ENCODE data around the gene ARID5A.
"Not testable (repeated sequence)": the region's sequence is repeated elsewhere in the genome, so short reads cannot be mapped to it uniquely, and the experiment has no call there.

Gene ARID5A

GRCh38 chr2:96553176-96553956, 16.8 kb downstream of the ARID5A start:
- H3K4me1 ChIP-seq = peaks cover 71% of the 10 kb centered on the region
- peaks cover 42% of the 10 kb centered on the region for H3K36me3 ChIP-seq
- H3K4me3 ChIP-seq = peak overlapping the region; percentile 12
- H3K9ac ChIP-seq = 0 out of 2 replicates have a peak overlapping the region, but pooled peaks have one; percentile 15
- peak overlapping the region; percentile 12; the same call in 1 of the 2 replicates for H3K27ac ChIP-seq
- H3K27me3 ChIP-seq = no peaks in the 10 kb centered on the region
- no peaks in the 10 kb centered on the region for H3K9me3 ChIP-seq
- no peak for TF ChIP-seq Cebpa-rat (IDR thresholded peaks at IDR 0.05)
- peak overlapping the region; percentile 78 for H3K4me2 ChIP-seq
- H4K20me1 ChIP-seq = peaks cover 56% of the 10 kb centered on the region

- peak overlapping the region; percentile 78 for H3K4me2 ChIP-seq
- H3K9me3 ChIP-seq, H3K27me3 ChIP-seq, H3K9ac ChIP-seq, H3K27ac ChIP-seq, H3K4me3 ChIP-seq: not testable (repeated sequence)
- H3K4me1 ChIP-seq = peaks cover 71% of the 10 kb centered on the region
- peaks cover 51% of the 10 kb centered on the region for H4K20me1 ChIP-seq
- peaks cover 36% of the 10 kb centered on the region for H3K36me3 ChIP-seq
Measured at GRCh38 chr2:96553957-96554292, 17.4 kb downstream of the ARID5A start.

- H3K27ac ChIP-seq = peak overlapping the region; percentile 43; the same call in 1 of the 2 replicates
Measured at GRCh38 chr2:96554293-96555145, 18.0 kb downstream of the ARID5A start.

GRCh38 chr2:96555146-96555610, 18.6 kb downstream of the ARID5A start:
- Histone ChIP-seq H3K4me2 (peak overlapping the region; percentile 78), H3K27me3 (no peaks in the 10 kb centered on the region), H3K4me1 (peaks cover 68% of the 10 kb centered on the region), H3K4me3 (no peak overlapping the region), H3K36me3 (peaks cover 24% of the 10 kb centered on the region), H4K20me1 (peaks cover 38% of the 10 kb centered on the region), H3K9me3 (no peaks in the 10 kb centered on the region), H3K9ac (peak overlapping the region; percentile 51; the same call in 1 of the 2 replicates), H3K27ac (peak overlapping the region; percentile 43; the same call in 1 of the 2 replicates)
- no peak for TF ChIP-seq Cebpa-rat (IDR thresholded peaks at IDR 0.05)

More at GRCh38 chr2:96554293-96555145, 18.0 kb downstream of the ARID5A start:
- H3K27me3 ChIP-seq = no peaks in the 10 kb centered on the region
- H4K20me1 ChIP-seq = peaks cover 45% of the 10 kb centered on the region
- H3K9me3 ChIP-seq = no peaks in the 10 kb centered on the region
- H3K4me1 ChIP-seq = peaks cover 71% of the 10 kb centered on the region
- 0 out of 2 replicates have a peak overlapping the region, but pooled peaks have one; percentile 1 for H3K4me3 ChIP-seq
- H3K36me3 ChIP-seq = peaks cover 30% of the 10 kb centered on the region
- H3K9ac ChIP-seq = peak overlapping the region; percentile 51; the same call in 1 of the 2 replicates
- no peak for TF ChIP-seq Cebpa-rat (IDR thresholded peaks at IDR 0.05)
- H3K4me2 ChIP-seq = peak overlapping the region; percentile 78

DNA sequence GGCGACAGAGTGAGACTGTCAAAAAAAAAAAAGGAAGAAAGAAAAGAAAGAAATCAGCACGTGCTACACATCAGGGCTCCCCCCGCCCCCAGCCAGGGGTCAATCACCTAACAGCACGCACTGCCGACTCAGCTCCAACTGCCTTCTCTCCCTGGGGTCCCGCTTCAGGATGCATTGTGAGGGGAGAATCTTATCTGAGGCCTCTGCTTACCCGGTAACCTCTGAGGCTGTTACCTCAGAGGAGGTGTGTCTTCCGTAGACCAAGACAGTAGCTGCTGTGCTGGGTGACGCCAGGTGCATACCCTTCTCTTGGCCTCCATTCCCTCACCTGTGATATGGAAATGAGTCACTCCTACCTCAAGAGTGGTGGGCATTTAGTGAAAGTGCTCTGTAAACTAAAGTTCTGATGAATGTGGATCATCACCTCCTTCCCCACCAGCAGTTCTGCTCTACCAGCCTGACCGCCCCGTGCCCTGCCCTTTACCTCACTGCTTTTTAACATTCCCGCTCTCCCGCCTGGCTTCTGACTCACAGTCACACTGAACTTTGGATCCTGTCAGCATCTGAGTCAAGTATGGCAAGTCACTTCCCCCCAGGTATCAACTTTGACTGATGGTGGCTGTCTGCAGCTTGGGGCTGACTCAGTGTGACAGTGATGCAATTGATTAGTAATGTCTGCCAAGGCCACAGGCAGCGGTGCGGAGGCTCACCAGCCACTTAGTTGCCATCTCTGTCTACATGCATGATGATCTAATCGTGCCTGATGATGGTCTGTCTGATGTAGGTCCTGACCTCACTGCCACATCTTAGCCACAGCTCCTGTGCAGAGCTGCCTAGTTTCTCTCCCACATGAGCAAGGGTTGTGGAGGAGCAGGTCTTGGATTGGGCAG, 20.1 kb downstream of the ARID5A start:
- no peak for TF ChIP-seq Cebpa-rat (IDR thresholded peaks at IDR 0.05)
- Histone ChIP-seq H3K27ac (0 out of 2 replicates have a peak overlapping the region, but pooled peaks have one; percentile 20), H3K36me3 (peaks cover 9% of the 10 kb centered on the region), H3K9ac (no peak overlapping the region), H3K27me3 (no peaks in the 10 kb centered on the region), H3K4me2 (peak overlapping the region; percentile 78), H3K4me3 (no peak overlapping the region), H4K20me1 (peaks cover 23% of the 10 kb centered on the region), H3K4me1 (peaks cover 53% of the 10 kb centered on the region), H3K9me3 (no peaks in the 10 kb centered on the region)

DNA sequence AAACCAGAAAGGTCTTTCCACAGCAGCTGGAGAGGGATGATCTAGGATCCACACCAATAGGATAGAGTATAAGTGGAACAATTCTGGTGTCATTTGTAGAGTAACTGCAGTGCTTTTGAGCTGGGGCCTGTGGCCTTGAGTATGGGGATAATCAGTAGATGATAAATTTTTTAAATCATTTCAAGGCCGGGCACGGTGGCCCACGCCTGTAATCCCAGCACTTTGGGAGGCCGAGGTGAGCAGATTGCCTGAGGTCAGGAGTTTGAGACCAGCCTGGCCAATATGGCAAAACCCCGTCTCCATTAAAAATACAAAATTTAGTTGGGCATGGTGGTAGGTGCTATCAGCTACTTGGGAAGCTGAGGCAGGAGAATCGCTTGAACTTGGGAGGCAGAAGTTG, 20.9 kb downstream of the ARID5A start:
- H3K4me2 ChIP-seq = not testable (repeated sequence)
- peaks cover 16% of the 10 kb centered on the region for H4K20me1 ChIP-seq

DNA sequence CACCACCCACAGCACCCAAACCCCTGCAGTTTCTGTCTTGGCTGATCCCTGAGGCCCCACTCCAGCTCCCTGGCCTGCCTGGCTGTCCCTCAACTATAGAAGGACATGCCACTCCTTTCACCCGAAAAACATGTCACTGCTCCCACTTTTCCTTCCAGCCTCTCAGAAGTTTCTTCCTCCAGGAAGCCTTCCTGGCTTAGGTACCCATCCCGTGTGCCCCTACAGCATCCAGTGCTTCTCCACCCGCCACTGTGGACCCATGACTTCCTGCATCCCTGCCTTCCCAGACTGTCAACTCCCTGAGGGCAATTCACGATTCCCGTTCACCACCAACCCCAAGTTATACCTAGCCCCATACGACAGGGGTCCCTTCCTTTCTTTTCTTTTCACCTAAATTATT, 21.5 kb downstream of the ARID5A start:
- H3K9me3 ChIP-seq = no peaks in the 10 kb centered on the region
- no peaks in the 10 kb centered on the region for H3K36me3 ChIP-seq
- H4K20me1 ChIP-seq = peaks cover 9% of the 10 kb centered on the region
- H3K4me1 ChIP-seq = peaks cover 40% of the 10 kb centered on the region
- H3K27ac ChIP-seq = no peak overlapping the region
- no peak overlapping the region for H3K4me2 ChIP-seq
- no peaks in the 10 kb centered on the region for H3K27me3 ChIP-seq
- TF ChIP-seq Cebpa-rat (IDR thresholded peaks at IDR 0.05) = no peak
- H3K4me3 ChIP-seq = no peak overlapping the region
- H3K9ac ChIP-seq = no peak overlapping the region

More for the DNA sequence above, 20.9 kb downstream of the ARID5A start:
- H3K27ac ChIP-seq, H3K9ac ChIP-seq, H3K27me3 ChIP-seq, H3K4me3 ChIP-seq, H3K9me3 ChIP-seq, H3K36me3 ChIP-seq: not testable (repeated sequence)
- H3K4me1 ChIP-seq = peaks cover 46% of the 10 kb centered on the region

DNA sequence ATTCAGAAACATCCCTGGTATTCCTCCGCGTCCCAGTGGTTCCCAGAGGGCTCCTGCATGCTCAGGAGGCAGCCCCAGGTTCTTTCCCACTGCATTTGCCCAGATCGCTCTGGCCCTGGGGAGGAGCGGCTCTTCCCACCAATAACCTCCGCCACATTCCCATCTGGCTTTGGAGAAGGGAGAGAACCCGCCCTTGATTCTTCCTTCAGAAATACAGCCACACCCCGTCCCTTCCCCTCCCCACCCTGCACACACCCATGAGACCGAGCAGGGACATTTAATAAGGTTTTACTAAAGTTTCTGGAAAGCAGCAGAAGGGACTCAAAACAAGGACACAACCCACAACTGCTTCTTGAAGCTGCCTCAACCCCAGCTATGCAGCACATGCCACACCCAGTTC, 21.9 kb downstream of the ARID5A start:
- no peak overlapping the region for H3K9ac ChIP-seq
- H3K36me3 ChIP-seq = no peaks in the 10 kb centered on the region
- TF ChIP-seq Cebpa-rat (IDR thresholded peaks at IDR 0.05) = no peak
- H4K20me1 ChIP-seq = peaks cover 5% of the 10 kb centered on the region
- H3K27ac ChIP-seq = no peak overlapping the region
- no peaks in the 10 kb centered on the region for H3K9me3 ChIP-seq
- H3K4me3 ChIP-seq = no peak overlapping the region
- H3K4me1 ChIP-seq = peaks cover 35% of the 10 kb centered on the region
- no peaks in the 10 kb centered on the region for H3K27me3 ChIP-seq
- H3K4me2 ChIP-seq = no peak overlapping the region

DNA sequence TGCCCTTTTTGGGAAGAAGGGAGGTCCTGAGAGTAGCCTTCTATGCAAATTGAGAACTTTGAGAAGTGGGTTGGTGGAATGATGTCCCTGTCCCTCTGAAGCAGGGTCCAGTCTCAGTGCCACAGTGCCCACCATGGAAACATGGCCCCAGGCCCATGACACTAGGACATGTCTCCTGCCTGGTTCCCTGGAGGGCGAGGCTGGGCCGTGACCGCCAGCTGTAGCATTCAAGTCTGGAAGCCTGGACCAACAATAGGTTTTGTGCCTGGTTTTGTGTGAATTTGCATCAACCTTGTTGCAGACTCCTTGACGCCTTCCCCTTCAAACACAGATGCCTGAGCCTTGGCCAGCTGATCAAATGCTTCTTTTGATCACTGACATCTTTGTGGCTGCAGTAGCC, 27.5 kb downstream of the ARID5A start:
- H4K20me1 ChIP-seq = no peaks in the 10 kb centered on the region
- no peaks in the 10 kb centered on the region for H3K9me3 ChIP-seq
- TF ChIP-seq Cebpa-rat (IDR thresholded peaks at IDR 0.05) = no peak
- H3K27ac ChIP-seq = no peak overlapping the region
- no peak overlapping the region for H3K4me3 ChIP-seq
- no peak overlapping the region for H3K4me2 ChIP-seq
- H3K27me3 ChIP-seq = no peaks in the 10 kb centered on the region
- H3K9ac ChIP-seq = no peak overlapping the region
- peaks cover 9% of the 10 kb centered on the region for H3K4me1 ChIP-seq
- no peaks in the 10 kb centered on the region for H3K36me3 ChIP-seq
